Measurements from ENCODE around the gene CAPZB.

The CAPZB gene

DNA sequence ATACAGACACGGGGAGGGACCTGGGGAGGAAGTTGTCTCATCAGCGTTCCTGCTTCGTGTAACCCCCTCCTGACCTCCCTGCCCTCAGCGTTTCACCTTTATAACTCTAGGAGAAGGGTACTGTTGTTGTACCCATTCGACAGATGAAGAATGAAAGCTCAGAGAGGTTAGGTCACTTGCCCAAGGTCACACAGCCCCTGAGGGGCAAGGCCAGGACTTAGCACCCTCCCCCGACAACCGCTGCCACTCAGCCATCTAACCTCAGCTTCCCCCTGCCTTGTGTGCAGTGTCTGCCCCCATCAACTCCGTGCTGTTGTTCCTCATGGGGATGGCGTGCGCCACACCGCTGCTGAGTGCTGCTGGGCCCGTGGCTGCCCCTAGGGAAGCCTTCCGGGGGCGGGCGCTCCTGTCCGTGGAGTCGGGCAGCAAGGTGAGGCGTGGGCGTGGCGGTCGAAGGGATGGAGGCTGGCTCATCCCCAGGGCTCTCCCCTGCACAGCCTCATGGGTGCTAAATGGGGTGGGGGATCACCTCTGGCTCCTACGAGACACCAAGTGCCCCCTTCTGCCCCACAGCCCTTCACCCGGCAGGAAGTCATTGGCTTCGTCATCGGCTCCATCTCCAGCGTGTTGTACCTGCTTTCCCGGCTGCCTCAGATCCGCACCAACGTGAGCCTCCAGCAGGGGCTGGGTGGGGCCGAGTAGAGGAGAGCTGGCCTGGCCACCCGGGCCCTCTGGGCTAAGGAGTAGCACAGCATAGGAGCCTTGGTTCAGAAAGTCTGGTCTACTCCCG lies 159.2 kb downstream of the CAPZB start:
- no peak for DNase-seq

DNA sequence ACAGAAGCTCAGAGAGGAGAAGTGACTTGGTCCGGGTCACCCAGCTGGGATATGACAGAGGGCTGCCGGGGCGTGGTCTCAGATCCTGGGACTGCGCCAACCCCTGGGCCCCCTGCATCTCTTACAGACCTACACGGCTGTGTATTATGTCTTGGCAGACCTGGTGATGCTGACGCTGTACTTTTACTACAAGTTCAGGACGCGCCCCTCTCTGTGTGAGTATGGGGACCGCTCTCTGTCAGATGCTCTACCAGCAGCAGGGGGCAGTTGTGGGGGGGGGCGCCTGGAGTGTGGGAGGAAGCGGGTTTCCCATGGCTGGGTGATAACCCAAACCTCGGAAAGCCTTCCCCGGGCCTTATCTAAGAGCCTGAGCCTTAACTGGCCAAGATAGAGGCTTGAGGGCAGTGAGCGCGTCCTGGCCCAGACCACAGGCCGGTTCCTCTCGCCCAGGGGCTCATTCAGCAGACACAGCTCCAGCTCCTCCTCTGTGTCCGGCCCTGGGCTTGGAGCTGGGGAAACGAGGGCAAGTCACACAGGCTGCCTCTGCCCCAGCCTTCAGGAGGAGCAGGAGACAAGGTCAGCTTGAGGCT lies 159.9 kb downstream of the CAPZB start:
- DNase-seq: no peak

DNA sequence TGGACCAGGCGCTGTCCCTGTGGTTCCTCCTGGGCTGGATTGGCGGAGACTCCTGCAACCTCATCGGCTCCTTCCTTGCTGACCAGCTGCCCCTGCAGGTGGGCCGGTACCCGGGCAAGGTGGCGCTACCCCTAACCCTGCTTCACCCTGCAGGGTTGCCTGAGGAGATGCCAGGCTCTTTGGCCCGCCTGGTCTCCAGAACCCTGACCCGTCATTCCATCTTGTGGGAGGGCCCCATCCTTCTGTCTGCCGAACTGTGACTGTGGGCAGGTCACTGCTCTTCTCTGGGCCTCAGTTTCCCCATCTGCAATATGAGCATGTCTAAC lies 160.7 kb downstream of the CAPZB start:
- DNase-seq: no peak

DNA sequence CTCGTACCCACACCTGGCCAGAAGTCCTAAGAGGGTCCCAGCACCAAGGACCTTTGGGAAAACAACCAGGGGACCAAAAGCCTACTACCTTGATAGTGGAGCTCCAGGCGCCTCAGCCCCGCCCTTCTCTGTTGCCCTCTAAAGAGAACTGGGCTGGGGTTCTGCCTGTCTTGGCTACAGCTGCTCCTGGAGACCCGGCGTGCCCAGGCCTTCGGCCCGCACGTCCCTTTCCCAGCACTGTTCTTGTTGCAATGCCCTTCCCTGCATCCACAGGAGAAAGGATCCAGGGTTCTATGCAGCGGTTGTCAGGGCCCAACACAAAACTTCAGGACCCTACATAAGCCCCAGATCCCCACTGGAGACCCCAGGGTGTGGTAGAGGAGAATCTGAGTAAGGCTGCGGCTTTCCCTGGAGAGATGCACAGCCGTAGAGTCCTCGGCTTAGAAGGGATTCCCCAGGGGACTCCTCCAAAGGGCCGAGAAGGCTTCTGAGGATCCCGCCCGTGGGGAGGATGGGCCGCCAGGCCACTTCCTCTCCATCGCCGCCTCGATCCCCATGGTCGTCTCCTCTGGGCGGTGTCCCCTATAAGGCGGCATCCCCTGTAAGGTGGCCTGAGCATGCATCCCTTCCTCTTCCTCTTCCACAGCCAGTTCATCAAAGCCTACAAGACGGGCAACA lies 161.2 kb downstream of the CAPZB start:
- no peak for DNase-seq

DNA sequence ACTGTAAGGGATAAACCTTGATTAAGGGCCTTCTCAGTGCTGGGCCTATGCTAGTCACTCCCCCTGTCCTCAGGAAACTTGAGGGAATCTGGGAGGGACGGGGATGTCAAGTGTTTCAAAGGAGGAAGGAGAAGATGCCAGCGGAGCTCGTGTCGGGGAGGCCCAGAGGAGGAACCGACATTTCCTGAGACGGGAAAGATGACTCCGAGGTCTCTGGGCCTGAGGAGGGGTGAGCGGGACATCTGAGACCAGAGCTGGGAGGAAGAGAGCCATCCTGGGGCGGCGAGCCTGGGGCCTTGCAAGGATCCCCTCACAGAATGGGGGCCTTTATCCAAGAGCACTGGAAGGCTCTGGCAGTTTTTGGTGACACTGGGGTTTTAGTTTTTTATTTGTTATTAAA lies 162.9 kb downstream of the CAPZB start:
- no peak for DNase-seq

DNA sequence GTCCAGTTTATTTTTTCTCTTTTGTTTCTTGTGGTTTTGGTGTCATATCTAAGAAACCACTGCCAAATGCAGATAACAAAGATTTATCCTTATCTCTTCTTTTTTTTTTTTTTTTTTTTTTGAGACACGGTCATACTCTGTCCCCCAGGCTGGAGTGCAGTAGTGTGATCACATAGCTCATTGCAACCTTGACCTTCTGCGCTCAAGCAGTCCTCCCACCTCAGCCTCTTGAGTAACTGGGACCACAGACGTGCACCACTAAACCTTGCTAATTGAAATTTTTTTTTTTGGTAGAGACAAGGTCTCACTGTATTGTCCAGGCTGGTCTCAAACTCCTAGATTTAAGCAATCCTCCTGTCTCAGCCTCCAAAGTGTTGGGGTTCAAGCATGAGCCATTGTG lies 164.3 kb downstream of the CAPZB start:
- no peak for DNase-seq

DNA sequence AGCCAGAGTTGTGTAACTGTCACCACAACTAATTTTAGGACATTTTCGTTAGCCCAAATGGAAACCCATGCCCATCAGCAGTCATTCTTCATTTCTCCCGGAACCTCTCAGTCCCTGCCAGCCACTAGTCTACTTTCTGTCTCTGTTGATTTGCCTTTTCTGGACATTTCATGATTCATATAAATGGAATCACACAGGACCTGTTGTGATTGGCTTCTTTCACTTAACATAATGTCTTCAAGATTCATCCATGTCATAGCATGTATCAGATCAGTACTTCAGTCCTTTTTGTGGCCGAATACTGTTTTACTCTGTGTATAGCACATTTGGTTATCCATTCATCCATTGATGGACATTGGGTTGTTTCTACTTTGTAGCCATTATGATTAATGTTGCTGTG lies 166.1 kb downstream of the CAPZB start:
- no peak for DNase-seq

DNA sequence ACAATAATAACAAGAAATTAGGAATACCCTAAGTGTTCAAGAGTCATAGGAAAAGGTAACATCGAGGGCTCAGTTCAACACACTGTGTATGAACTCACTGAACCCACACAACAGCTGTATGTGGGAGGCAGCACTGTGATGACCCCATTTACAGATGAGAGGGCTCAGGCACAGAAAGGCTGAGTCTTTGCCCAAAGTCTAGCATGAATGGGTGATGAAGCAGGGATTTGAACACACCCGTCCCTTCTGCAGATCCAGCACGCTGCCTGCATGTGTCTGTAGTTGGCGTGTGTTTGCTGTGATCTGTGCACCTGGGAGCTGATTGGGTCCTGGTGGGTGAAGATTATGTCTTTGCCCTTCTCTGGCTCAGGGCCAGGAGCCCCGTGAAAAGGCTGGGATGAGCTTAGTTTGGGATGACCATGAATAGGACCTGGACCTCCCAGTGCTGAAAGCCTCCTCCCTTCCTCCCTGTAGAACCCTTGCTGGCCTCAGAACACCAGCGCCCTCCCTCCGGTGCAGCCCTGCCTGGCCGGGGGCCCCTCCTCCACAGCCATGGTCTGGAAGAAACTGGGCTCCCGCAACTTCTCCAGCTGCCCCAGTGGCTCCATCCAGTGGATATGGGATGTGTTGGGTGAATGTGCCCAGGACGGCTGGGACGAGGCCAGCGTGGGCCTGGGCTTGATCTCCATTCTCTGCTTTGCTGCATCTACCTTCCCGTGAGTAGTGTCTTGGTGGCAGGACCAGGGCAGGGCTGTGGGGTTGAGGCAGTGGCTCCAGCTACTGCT lies 168.0 kb downstream of the CAPZB start:
- DNase-seq: no peak

DNA sequence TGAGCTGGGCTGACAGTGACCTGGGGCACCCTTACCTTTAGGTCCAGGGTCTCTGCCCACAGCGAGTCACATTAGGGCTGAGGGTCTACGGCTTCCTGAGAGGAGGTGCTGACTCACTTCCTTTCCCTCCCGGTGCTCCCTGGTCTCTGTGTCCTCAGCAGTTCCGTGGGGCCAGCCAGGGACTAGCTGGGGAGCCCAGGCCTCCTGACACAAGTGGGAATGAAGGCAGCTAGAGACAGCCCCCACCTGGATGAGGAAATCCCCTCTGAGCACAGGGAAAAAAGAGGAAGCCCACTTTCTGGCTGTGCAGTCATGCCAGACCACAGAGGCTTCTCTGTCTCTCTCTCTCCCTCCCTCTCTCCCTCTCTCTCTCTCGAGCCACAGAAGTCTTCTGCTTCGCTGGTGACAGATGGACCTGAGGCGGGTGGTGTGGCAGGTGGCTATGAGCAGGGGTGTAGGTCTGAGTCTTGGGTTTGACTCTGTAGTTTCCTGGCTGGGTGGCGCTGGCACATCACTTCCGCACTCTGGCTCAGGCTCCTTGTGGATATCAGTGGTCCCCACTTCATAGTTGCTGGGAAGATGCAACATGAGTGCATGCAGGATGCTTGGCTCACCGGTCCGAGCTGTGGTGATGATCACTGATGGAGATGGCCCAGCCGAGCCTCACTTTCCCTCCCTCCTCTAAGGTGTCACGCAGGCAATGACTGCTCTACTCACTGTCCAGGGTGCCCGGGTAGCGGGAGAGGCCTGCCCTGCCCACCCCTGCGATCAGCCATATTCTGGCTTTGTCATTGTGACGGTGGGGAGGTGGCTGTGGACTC lies 169.8 kb downstream of the CAPZB start:
- DNase-seq: no peak

DNA sequence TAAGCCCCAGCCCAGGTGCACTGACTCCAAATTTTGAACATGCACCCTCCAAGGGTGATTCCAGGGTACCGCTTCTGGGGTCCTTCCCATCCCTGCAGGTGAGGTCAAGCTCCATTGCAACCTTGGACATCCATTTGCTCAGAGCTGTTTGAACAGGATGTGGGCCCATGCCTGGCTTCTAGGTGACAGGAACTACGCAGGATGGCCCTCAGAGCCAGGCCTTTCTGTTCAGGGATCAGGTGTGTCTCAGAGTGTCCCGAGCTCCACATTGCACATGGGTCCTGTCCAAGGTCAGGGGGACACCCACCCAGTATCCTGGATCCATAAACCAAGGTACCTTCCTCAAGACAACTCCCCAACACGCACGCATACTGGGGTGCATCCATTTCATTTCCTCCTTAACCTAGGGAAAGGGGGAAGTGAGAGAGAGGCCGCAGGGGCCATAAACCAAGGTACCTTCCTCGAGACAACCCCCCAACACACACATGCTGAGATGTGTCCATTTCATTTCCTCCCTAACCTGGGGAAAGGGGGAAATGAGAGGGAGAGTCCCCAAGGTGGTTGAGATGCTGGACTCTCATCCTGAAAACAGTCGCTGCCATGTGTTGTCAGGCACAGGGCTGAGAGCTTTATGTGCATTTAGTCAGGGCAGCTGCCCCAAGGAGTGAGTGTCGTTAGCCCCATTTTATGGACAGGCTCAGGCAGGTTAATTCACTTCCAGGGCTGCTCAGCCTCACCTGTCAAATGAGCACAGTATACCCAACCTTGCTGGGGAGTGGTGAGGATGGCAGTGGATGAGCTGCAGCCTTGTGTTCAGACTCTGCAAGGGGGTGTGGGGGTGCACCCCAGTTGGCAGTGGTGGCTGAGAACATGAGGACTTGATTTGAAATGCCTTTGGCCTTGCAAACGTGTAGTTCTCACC lies 171.1 kb downstream of the CAPZB start:
- no peak for DNase-seq

DNA sequence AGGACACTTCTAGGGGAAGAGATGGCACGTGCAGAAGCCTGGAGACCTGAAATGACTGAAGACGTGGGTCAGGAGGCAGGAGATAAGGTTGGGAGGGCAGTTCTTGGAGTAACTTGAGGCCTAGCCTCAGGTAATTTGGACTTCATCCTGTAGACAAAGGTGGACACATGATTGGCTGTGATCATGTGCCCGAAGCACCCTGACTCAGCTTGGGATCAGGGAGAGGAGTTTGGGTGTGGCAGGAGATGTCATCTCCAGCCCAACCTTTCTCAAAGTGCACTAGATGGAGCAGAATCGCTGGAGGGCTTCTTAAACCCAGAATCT lies 171.7 kb downstream of the CAPZB start:
- DNase-seq: no peak

DNA sequence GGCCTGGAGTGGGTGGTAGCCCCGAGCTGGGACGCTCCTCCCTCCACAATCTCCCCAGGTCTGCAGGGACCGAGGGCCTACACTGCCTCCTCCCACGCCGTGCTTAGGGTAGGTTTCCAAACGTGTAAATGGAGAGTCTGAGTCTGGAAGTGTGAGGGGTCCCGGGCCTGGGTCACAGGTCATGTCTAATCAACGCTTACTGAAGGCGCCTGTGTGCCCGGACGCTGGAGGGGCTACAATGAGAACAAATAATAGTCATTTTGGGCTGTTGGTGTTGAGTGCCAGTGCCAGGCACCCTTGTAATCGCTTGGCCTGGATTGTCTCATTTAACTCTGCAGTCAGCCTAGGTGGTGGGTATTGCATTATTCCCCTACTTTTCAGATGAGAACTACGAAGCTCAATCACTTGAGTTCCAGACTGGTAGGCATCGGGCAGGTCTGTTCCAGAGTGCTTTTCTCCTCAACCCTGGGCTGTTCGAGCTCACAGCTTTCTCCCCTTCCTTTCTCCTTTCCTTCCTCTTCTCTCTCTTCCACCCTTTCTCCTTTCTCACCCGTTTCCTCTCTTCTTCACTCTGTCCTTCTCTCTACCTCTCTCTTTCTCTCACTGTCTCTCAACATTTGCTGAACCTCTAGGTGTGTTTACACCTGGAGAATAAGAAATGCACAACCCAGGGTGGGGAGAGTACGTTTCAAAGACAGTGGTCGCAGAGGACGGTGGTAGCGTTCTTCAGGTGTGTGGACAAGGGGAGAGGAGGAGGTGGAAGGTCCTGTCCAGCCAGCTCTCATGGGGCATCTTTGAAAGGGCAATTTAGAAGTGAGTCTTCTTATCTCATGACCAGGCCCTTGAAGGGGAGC lies 172.3 kb downstream of the CAPZB start:
- no peak for DNase-seq

DNA sequence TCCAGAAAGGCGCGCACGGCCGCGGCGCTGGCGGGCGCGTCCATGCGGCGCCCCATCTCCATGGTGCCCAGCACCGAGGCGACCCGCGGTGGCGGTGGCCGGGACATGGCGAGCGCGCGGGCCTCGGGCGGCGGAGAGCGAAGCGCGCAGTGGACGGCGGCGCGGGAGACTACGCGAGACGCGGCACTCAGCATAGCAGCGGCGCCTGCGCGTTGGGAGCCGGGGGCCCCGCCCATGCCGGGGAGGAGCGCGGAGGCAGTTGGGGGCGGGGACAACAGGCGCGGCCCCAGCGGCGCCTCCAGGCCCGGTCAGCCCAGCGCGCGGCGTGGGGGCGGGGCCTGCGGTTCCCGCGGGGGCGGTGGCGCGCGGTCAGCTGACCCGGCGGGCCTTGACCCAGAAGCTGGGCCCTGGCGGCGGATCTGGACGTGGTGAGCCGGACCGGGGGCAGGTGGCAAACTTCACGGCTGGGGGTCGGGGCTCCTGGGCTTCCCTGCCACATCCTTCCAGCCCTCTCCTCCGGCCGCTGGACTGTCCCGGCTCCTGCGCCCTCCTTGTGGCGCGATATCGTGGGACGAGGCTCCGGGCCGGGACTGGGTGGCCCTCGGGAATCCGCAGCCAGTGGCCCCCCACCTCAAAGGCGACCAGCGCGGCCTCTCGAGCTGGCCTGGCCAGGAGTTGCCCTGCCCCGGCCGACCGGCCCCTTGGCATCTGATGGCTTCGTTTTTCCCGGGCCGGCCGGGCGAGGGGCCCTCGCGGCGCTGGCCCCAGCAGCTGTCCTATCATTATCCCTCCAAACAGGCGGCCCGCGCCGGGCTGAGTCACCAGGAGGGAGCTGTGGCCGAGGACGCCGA lies 173.2 kb downstream of the CAPZB start, which contains the start of the genes AKR7A2 and SLC66A1:
Gene AKR7A2, minus strand, starts transcription at position 214 of the 851 bp plus-strand sequence. Its CDS starts 20 bp downstream, at position 194.
Gene SLC66A1, plus strand, starts transcription at position 396 of the 851 bp plus-strand sequence. CDS start 5,352 bp downstream, outside the sequence.
- peak; percentile 87 for DNase-seq

DNA sequence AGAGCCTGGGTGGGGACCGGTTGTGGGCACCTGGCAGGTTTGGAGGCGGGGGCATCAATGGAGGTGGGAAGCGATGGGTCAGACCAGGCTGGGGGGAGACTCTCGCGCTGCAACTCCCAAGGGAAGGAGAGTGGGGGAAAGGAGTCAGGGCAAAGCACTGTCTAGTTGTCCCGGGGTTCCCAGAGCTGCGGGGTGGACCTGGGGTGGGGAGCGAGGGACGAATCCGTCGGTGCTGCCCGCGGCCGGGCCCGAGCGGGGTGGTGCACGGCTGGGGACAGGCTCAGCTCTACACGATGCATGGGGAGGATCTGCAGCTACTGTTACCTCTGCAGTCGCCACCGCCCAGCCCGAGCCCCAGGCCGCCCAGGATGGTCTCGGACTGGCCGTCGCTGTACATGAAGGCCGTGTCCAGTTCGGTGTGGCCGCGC lies 173.8 kb downstream of the CAPZB start:
- no peak for DNase-seq

DNA sequence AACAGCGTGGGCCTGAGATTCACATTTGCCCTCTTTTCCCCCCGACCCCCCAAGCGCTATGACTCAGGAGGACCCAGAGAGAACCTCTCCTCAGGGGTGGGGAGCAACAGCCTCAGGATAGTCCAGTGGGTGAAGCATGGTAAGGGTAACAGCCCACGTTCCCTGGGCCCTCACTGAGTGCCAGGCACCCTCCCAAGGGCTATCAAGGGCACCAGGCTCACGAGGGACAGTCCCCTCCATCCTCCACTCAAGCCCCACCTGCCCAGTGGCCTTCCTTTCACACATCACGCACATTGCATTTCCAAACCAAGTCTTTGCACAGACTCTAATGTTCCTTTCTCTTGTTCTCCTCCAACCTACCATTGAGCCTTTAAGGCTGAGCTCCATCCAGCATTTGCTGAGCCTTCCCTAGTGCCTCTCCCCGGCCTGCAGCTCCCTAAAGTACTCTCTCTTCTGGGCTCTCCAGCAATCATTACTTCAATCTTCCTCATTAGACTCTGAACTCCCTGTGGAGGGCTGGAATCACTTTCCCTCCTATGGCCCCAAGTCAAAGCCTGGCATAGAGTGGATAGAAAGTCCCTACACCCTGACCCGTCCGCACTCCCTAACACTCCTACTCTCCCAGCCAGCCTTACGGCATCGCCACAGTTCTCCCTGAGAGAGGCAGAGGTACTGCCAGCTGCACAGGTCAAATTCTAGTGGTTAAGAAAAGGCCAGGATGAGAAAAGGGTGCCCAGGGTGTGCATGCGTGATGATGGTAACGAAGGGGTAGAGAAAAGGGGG lies 174.4 kb downstream of the CAPZB start:
- no peak for DNase-seq

DNA sequence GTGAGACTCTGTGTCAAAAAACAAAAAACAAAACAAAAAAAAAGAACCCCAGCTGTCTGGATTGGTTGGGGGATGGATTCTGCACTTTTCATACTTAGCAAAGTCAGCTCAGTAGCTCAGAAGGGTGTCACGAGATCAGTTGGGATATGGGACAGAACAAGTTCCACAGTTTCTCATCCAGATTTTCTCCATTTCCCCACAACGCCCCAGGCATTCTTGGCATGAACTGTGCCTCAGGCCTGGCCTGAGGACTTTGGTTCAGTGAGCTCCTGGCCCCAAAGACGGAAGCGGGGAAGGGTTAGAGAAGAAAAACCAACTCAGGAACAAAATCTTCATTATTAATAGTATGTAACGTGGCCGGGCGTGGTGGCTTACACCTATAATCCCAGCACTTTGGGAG lies 175.3 kb downstream of the CAPZB start:
- DNase-seq: no peak

DNA sequence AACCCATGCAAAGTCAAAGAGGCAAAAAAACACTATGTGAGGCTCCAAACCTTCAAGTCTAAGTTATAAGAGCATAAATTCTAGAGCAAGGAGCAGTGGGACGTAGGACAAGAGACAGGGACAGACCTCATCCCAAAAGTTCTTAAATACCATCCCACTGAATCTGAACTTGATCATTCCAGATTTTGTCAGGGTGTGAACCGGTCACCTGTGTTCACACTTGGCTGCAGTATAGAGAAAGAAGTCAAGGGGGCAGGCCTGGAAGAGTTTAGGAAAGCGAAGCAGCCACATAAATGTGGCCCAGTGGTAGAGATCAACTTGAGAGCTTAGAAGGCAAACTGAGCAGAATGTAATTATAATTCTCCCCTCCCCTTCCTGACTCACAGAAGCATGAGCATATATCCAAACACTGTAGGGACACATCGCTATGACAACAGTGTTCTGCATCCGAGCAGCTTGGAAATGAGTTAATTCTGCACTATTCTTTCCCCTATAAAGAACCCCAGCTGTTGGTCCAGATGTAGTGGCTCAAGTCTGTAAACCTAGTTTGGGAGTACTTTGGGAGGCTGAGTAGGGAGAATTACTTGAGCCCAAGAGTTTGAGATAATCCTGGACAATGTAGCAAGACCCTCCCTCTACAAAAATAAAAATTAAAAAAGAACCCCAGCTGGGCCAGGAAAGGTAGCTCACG lies 176.1 kb downstream of the CAPZB start:
- DNase-seq: no peak

DNA sequence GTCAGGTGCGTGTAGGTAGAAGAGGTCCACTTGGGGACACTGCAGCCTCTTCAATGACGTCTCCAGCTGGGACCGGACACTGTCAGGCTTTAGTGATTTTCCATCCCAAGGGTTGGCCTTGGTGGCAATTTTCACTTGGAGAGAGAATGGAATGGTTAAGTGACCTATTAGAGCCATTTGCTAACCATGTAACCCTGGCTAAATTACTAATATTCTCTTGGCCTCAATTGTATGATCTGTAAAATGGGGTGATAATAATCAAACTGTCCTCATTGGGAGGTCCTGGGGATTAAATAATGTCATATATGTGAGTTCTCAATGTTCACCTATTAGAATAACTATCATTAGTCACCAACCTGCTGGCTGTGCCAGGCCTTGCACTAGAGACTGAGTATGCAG lies 176.8 kb downstream of the CAPZB start:
- no peak for DNase-seq

Data from NCI-H146 (cell line).